K562 (cell line): ENCODE data around the gene SRP9. TPM values are rescaled to one million over a fixed set of nuclear protein-coding genes. Genes with fewer than 3 reads are reported as not detected.

ENCODE experiments used
- ATAC-seq: fragments of 200-7000 bp; cut with Tn5 transposase; 3 replicates; pipeline ENCODE4 v1.9.1; 2020; ENCODE audit warnings: moderate library complexity
- BruUV-seq: library from RNA; stranded (reverse); fragments of 400-500 nt; replicated peaks from 2 replicates; lab custom pipeline; 2021; lab: Mats Ljungman, UMichigan
- CTCF ChIA-PET: fragments of 300-600 bp; formaldehyde crosslinking; extraction: SDS; loops from one replicate; lab custom pipeline; 2021; ENCODE audit warnings: low intra/inter-chr PET ratio; lab: Yijun Ruan, JAX
- POLR2A ChIA-PET: fragments of 300-600, 350-650 bp; sonication (Branson Sonifier 250); formaldehyde crosslinking; extraction: SDS; loops from one replicate; lab custom pipeline; 2021; ENCODE audit warnings: antibody characterized with exemption, inconsistent platforms; lab: Yijun Ruan, JAX
- DNase-seq, 4 experiments: peaks; one replicate each; pipeline versions ENCODE4 v3.0.0 to v3.0.0-alpha.2; 2011 to 2018; ENCODE audit warnings: low spot score in 3 of 4, mixed read lengths in 3 of 4; ENCODE audit errors: extremely low read depth in 1 of 4
- FAIRE-seq: peaks from 2 replicates; lab custom pipeline; 2011; peaks lifted over from hg19 to GRCh38; lab: Jason Lieb, UNC
- H2AFZ ChIP-seq: 2 replicates; pipeline ENCODE4 v1.6.0; 2011; ENCODE audit warnings: low read depth, low read length, control low read depth, inconsistent platforms
- H3K27ac ChIP-seq: fragments of 200-600 bp; 3 replicates; pipeline ENCODE4 v1.8.0; 2011; ENCODE audit warnings: low read depth, mild to moderate bottlenecking, control low read depth, inconsistent platforms, low read length, moderate library complexity, mixed read lengths; ENCODE audit errors: extremely low read depth
- H3K27me3 ChIP-seq, 2 experiments: fragments of 300-600 bp in 1 of 2; 2 replicates in 1 of 2; 3 replicates in 1 of 2; pipeline versions ENCODE4 v1.6.0 to v1.8.0; 2011; ENCODE audit warnings: inconsistent platforms in 2 of 2, low read length in 2 of 2, mild to moderate bottlenecking in 1 of 2, mixed read lengths in 1 of 2, moderate library complexity in 1 of 2; ENCODE audit not compliant: control insufficient read depth in 2 of 2, insufficient read depth in 2 of 2
- H3K36me3 ChIP-seq: fragments of 300-600 bp; 3 replicates; pipeline ENCODE4 v1.8.0; 2011; ENCODE audit warnings: mild to moderate bottlenecking, low read length, inconsistent platforms; ENCODE audit not compliant: control insufficient read depth, insufficient read depth
- H3K4me1 ChIP-seq, 2 experiments: fragments of 200-600 bp in 1 of 2; replicated peaks in 1 of 2; 2 replicates in 1 of 2; 3 replicates in 1 of 2; pipeline versions ENCODE4 v1.5.1 to v1.8.0; 2011; ENCODE audit warnings: inconsistent platforms in 2 of 2, low read length in 2 of 2, mild to moderate bottlenecking in 1 of 2, mixed read lengths in 1 of 2, moderate library complexity in 1 of 2; ENCODE audit not compliant: control insufficient read depth in 2 of 2, insufficient read depth in 2 of 2
- H3K4me2 ChIP-seq: 2 replicates; pipeline ENCODE4 v1.6.1; 2011; ENCODE audit warnings: low read length, control low read depth, inconsistent platforms, mixed read lengths; ENCODE audit not compliant: insufficient read depth
- H3K4me3 ChIP-seq: fragments of 200-600 bp; sonication (generic), shearing (Covaris generic); 2 replicates; pipeline ENCODE4 v1.5.1; 2016; ENCODE audit warnings: control low read depth, inconsistent platforms
- H3K79me2 ChIP-seq: fragments of 200-600 bp; 3 replicates; pipeline ENCODE4 v1.8.0; 2011; ENCODE audit warnings: low read length, inconsistent platforms; ENCODE audit not compliant: control insufficient read depth, insufficient read depth
- H3K9ac ChIP-seq, 2 experiments: 2 replicates each; pipeline versions ENCODE4 v1.6.0 to v1.6.1; 2011; ENCODE audit warnings: low read depth in 2 of 2, low read length in 2 of 2, control low read depth in 1 of 2, inconsistent platforms in 1 of 2, mild to moderate bottlenecking in 1 of 2, mixed read lengths in 1 of 2; ENCODE audit not compliant: insufficient read depth in 1 of 2
- H3K9me1 ChIP-seq: one replicate; pipeline ENCODE4 v1.6.0; 2011; ENCODE audit warnings: inconsistent platforms, mild to moderate bottlenecking, low read length, moderate library complexity; ENCODE audit not compliant: control insufficient read depth, insufficient read depth
- H3K9me3 ChIP-seq: replicated peaks from 2 replicates; pipeline ENCODE4 v1.5.1; 2011; ENCODE audit warnings: low read depth, low read length, inconsistent platforms; ENCODE audit not compliant: control insufficient read depth, insufficient read depth
- H4K20me1 ChIP-seq: replicated peaks from 2 replicates; pipeline ENCODE4 v1.6.1; 2011; ENCODE audit warnings: low read length, inconsistent platforms, mixed read lengths; ENCODE audit not compliant: control insufficient read depth, insufficient read depth
- EGR1 ChIP-seq: fragments of 450-650 bp; conservative IDR thresholded peaks from 2 replicates; pipeline ENCODE4 v1.6.1; 2017; ENCODE audit warnings: mild to moderate bottlenecking
- MAFG ChIP-seq: fragments of 450-650 bp; conservative IDR thresholded peaks from 2 replicates; pipeline ENCODE4 v1.6.1; 2016; ENCODE audit warnings: missing genetic modification characterization, missing compliant biosample characterization
- ZNF146 ChIP-seq: IDR thresholded peaks from one replicate; pipeline ENCODE4 v1.6.1; 2018; ENCODE audit warnings: missing compliant biosample characterization; ENCODE audit not compliant: unreplicated experiment
- ZNF512 ChIP-seq: IDR thresholded peaks from 2 replicates; pipeline ENCODE4 v1.6.1; 2016; ENCODE audit warnings: missing genetic modification characterization, missing compliant biosample characterization
- WGBS: fragments of 100-300 bp; shearing (Covaris generic); methylation state at CpG from one replicate; pipeline ENCODE4 v1.1.6; 2016; ENCODE audit warnings: low coverage, mixed read lengths; ENCODE audit not compliant: insufficient coverage; ENCODE audit errors: missing lambda C conversion rate; 5-methylcytosine and 5-hydroxymethylcytosine counted together
- in situ Hi-C: fragments of 300-500 bp; cut with MboI; formaldehyde crosslinking; loops from 4 replicates; pipeline ENCODE4 v1.15.0; 2018; ENCODE audit warnings: inconsistent platforms, mixed read lengths
- intact Hi-C: fragments of 100-400 bp; cut with micrococcal nuclease; formaldehyde crosslinking; loops from 2 replicates; pipeline ENCODE4 v1.14.2; 2022
- polyA plus RNA-seq, 8 experiments: library from polyadenylated mRNA; depleted of rRNA in 4 of 8; stranded (reverse) in 5 of 8; unstranded in 3 of 8; fragments of >200 nt; fragmentation: Nextera tagmentation in 2 of 8; fragmentation: Illumina TruSeq in 1 of 8; extraction: Ambion mirVana in 2 of 8; extraction: Trizol in 1 of 8; gene quantifications; 2 replicates each; pipeline versions ENCODE4 v1.2.1 to v1.2.3, GENCODE V29; 2011 to 2014; ENCODE audit warnings: inconsistent platforms in 1 of 8, missing spikeins in 1 of 8
- total RNA-seq, 7 experiments: library from RNA; depleted of rRNA in 6 of 7; stranded (reverse); fragments of >200 nt in 6 of 7; fragmentation: Illumina TruSeq in 2 of 7; extraction: Trizol in 2 of 7; gene quantifications; 2 replicates each; pipeline versions ENCODE4 v1.2.1 to v1.2.3, GENCODE V29; 2011 to 2021; ENCODE audit warnings: low replicate concordance in 1 of 7

Gene SRP9
- total and polyA plus RNA-seq, 9 of the 15 experiments (the other 6 are each of a cell fraction or from before 2014, with no cell fraction given): 273 to 1,892 (median 668) TPM

GRCh38 chr1:225757927-225758656, 19.5 kb upstream of the SRP9 start:
- in situ Hi-C loops (no loop called here), intact Hi-C loops (no loop called here)
- H3K4me3 ChIP-seq: no peak overlapping the region
- FAIRE-seq: no peak
- CTCF ChIA-PET: no interaction called here
- no peaks in the 10 kb centered on the region for H3K9me1 ChIP-seq
- no peak for DNase-seq
- TF ChIP-seq EGR1: peak; percentile 34; the same call in 1 of the 2 replicates
- TF ChIP-seq ZNF146 (CRISPR knock-in tag): no peak
- no peak for TF ChIP-seq MAFG (tag)
- peak; percentile 78; the same call in 1 of the 2 replicates for TF ChIP-seq ZNF512 (tag)
- no TSS peak for BruUV-seq
- WGBS: 4% methylated on average over 10 of the region's 10 CpGs
- H3K4me1 ChIP-seq: peaks cover 0 to 3% of the 10 kb centered on the region in 2 experiments; a peak in 3 of 5 replicates
- H2AFZ ChIP-seq: no peak overlapping the region
- peaks cover 12 to 33% of the 10 kb centered on the region in 2 experiments; a peak in 4 of 5 replicates for H3K27me3 ChIP-seq
- ATAC-seq: no peak
- no peak overlapping the region for H3K27ac ChIP-seq
- H3K36me3 ChIP-seq: no peaks in the 10 kb centered on the region
- no peaks in the 10 kb centered on the region for H3K9me3 ChIP-seq
- no peak overlapping the region for H3K4me2 ChIP-seq
- no peaks in the 10 kb centered on the region for H3K79me2 ChIP-seq
- POLR2A ChIA-PET: interaction anchor here (0.6 to 1.0 kb wide), 3 partner anchors 9 to 18 kb away, joined by 3 to 4 read pairs (median 3); no protein-coding TSS in a partner anchor
- H3K9ac ChIP-seq: no peak overlapping the region
- no peaks in the 10 kb centered on the region for H4K20me1 ChIP-seq
